ENCODE results near the gene PDE3B.
"Not testable (repeated sequence)": the region's sequence is repeated elsewhere in the genome, so short reads cannot be mapped to it uniquely, and the experiment has no call there.

PDE3B gene

DNA sequence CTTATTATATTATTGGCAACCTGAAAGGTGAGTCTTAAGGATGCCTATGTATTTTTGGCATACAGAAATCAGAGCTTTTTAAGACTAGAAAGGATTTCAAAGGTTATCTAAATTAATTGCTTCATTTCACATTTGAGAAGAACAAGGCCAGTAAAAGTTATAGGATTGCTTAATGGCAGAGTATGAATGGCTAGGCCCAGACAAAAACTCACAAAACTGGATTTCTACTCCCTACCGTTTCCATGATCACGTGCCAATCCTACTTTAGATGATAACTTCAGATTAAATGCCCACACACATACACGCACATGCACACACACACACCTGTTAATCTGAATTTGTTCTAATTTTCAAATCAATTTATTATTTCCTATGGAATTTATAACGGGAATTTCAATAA lies 1.8 kb upstream of the PDE3B start:
- no peak for DNase-seq (ENCODE audit: low spot score)

DNA sequence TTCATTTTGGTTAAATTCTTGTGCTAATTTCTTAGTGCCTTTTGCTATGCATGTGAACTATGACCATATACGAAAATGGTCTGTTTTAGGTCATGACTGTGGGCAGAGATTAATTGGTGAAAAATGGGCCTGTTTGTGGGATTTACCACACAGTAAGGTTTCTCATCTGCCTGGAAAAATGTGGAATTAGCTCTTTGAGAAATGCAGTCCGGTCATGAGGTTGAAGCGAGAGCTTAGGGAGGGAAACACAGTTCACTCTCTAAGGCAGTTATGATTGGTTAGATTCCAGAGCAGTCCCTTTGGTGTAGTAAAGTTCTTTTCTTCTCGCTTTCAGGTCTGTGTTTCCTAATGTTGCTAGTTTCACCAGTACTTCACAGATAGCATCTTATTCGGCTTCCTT lies 1.2 kb upstream of the PDE3B start:
- no peak for DNase-seq (ENCODE audit: low spot score)

GRCh38 chr11:14642873-14643696 lies 519 bp upstream of the PDE3B start:
- DNase-seq (ENCODE audit: low spot score), result no peak

- DNase-seq (ENCODE audit: low spot score), result peak; percentile 42
Observed at GRCh38 chr11:14644226-14645014, 816 bp downstream of the PDE3B start.

GRCh38 chr11:14645015-14645912 lies 1.7 kb downstream of the PDE3B start:
- DNase-seq (ENCODE audit: low spot score), result peak; percentile 32

DNA sequence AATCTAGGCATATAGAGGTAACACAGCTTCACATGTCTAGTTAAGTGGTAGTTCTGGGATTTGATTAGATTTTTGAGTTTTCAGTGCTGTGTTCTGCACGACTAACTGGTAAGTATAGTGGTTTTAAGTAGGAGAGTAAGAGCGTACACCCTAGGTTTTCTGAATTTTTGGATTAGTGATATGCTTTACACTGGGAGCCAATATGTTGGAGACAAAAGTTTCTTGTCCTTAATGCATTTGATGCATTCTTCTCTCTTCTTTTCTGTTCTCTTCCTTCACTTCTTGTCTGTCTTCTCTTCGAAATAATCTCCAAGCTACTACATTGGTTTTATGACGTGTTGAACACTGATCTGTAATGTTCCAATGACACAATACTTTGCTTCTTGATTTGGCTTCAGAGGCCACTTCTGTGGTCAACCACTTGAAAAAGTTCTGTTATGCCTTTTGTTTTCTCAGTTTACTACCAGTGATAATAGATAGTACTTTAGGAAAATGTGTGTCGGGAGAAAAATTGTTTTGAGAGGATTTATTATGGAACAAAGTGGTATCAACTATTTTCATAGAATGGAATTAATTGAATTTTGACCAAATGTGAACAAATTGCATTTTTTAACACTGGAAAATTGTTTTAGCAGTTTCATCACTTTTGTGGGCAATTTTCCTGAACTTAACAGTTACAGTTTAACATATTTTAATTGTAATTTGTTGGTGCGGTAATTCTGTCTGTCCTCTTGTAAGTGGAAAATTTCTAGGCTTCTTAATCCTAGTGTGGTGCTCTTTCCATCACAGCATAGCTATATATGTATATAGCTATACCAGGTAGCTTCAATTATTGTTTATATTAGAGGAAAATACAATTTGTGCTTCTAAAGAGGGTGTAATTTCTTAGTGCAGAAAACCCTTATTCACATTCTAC lies 2.6 kb downstream of the PDE3B start:
- DNase-seq (ENCODE audit: low spot score), result no peak

- no peak for DNase-seq (ENCODE audit: low spot score)
Observed at GRCh38 chr11:14650064-14650463, 6.5 kb downstream of the PDE3B start.

DNA sequence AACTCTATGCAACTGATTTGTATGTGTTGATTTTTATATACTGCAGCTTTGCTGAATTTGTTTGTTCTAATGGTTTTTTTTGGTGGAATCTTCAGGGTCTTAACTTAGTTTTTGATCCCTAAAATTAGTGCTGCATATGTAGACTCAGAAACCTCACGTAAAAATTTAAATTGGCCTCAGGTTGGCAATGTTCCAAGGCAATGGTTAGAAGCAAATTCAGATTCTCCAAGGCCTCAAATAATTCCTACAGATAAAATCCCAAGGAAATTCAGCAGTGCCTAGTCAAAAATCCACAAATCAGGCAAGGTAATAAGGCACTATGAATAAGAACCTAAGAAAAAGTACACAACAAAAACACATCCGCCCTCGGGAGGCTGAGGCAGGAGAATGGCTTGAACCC lies 9.5 kb downstream of the PDE3B start:
- DNase-seq (ENCODE audit: low spot score), result no peak

DNA sequence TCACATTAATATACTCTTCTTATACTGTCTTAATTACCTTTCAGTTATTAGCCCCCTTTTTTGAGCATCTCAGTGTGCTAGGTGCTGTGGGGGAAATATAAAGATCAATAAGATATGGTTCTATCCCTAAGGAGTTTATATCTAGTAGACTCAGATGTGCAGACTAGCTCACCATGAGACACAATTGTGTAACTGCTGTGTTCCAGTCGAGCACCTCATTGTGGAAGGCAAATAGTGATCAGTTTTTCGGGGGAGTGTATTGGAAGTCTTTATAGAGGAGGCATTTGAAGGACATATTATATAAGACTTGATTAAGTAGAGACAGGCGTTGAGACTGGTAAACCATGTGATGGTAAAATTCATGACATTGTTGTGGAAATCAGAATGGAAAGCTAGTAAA lies 11.8 kb downstream of the PDE3B start:
- DNase-seq (ENCODE audit: low spot score), result no peak

GRCh38 chr11:14656536-14657457 lies 13.2 kb downstream of the PDE3B start:
- DNase-seq (ENCODE audit: low spot score), result no peak

DNA sequence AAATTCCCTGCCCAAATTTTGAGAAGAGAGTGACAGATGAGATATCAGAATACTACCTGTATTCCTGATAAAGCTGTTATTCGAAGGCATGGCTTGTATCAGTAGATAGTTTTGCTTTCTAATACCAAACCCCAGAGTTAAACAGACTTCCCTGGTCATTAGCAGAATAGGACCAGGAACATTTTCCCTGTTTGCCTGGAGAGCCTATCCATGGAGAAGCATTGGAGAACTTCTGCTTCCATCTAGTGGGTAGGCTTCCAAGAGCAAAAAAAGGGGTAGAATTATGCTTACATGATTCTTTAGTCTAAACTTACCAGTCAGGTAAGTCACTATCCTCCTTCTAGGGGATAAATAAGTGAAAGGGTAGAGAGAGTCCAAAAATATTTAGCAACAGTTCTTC lies 14.2 kb downstream of the PDE3B start:
- no peak for DNase-seq (ENCODE audit: low spot score)

GRCh38 chr11:14664926-14665325 lies 21.3 kb downstream of the PDE3B start:
- not testable (repeated sequence) for DNase-seq (ENCODE audit: low spot score)

- DNase-seq (ENCODE audit: low spot score), result not testable (repeated sequence)
Observed at GRCh38 chr11:14667329-14667728, 23.7 kb downstream of the PDE3B start.

DNA sequence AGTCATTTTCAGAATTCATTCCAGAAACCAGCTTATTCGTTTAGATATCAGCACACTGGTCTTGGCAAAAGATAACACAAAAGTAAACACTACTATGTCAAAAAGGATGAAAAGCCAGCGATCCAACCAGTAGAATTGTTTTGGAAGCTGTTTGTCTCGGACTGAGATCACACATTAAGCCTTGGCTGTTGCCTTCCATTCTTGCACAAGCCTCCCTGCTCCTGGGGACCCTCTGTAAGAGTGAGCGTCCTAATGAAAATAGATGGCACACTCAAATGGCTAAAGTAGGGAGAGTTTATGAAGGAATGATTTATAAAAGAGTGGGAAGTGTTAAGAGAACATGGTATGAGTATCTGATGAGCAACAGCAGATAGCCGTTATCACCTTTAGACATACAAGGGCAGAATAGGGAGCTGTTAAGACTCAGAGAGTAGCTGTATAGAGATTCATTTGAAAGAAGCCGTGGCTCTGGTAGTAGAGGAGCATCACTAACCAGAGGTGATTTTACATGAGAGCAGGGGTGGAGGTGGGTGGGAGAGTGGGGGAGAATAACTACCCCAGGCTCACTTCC lies 25.2 kb downstream of the PDE3B start:
- DNase-seq (ENCODE audit: low spot score), result no peak

- no peak for DNase-seq (ENCODE audit: low spot score)
Observed at GRCh38 chr11:14669499-14669898, 25.9 kb downstream of the PDE3B start.

DNA sequence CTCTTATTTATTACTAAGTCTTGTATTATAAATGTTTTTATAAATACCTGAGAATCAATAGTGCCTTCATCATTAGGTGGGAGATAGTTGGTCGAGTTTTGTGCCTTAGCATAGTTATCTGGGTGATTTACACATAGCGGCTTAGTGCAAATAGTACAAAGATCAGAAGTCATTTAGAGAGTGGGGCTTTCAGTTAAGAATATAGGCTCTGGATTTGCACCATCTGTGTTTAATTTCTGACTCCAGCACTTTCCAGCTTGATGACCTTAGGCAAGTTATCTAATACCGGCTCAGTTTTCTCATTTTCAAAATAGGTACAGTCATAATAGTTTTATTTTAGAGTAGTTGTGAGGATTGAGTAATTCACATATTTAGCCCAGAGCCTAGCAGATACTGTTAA lies 26.4 kb downstream of the PDE3B start:
- no peak for DNase-seq (ENCODE audit: low spot score)

- peak; percentile 8 for DNase-seq (ENCODE audit: low spot score)
Observed at GRCh38 chr11:14672635-14673034, 29.0 kb downstream of the PDE3B start.

- DNase-seq (ENCODE audit: low spot score), result no peak
Observed at GRCh38 chr11:14673421-14673820, 29.8 kb downstream of the PDE3B start.

DNA sequence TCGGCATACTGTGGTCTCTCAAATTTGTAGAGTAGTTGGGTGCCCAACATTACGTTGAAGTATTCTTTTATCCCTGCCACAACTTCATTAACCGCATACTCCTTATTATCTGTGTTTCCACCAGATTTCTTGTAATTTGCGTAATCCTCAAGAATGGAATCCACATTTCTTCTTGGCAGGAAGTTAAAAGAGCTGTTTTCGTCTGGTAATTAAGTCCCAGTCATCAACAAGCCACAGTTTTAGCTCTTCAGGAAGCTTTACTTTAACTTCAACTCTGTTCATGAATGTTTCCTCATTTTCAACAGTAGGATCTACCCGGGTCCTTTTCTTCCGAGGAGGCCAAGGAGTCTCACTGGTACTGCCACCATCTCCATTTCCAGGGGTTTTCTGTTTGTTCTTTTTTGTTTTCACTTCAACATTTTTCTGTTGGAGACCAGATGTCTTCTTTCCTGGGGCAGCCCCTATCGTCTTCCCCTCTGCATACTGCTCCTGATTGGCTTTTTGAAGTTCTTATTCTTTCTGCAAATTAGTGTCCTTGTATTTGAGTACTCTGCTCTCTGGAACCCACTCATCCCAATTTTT lies 30.3 kb downstream of the PDE3B start:
- no peak for DNase-seq (ENCODE audit: low spot score)
